Urothelium cell line (cell line): Measurements from ENCODE around the gene MRPL37.
"Not testable (repeated sequence)": the region's sequence is repeated elsewhere in the genome, so short reads cannot be mapped to it uniquely, and the experiment has no call there.

Experiments used
- DNase-seq: peaks from one replicate; pipeline ENCODE4 v3.0.0; 2011; ENCODE audit warnings: low spot score, mixed read lengths
- FAIRE-seq: peaks from 2 replicates; lab custom pipeline; 2011; peaks lifted over from hg19 to GRCh38; lab: Jason Lieb, UNC

The MRPL37 gene

GRCh38 chr1:54199765-54200518, at the start of gene MRPL37, which contains the start of gene CYB5RL:
Gene MRPL37, plus strand, starts transcription at chr1:54200167. Its CDS starts 77 bp downstream, at chr1:54200244.
Gene CYB5RL, minus strand, starts transcription at chr1:54200030. Its CDS starts 4,414 bp downstream, at chr1:54195616.
- DNase-seq (peak; percentile 97), FAIRE-seq (no peak)

GRCh38 chr1:54151013-54151412, 49.0 kb upstream of the MRPL37 start:
- no peak for FAIRE-seq
- DNase-seq, result no peak

GRCh38 chr1:54152696-54153095, 47.3 kb upstream of the MRPL37 start, which contains the start of gene CDCP2:
Gene CDCP2, minus strand, starts transcription at chr1:54153000. Its CDS starts 78 bp downstream, at chr1:54152922.
- no peak for FAIRE-seq
- DNase-seq, result no peak

GRCh38 chr1:54153535-54154439, 46.2 kb upstream of the MRPL37 start:
- peak; percentile 34 for DNase-seq
- no peak for FAIRE-seq

GRCh38 chr1:54156201-54156600, 43.8 kb upstream of the MRPL37 start:
- no peak for FAIRE-seq

GRCh38 chr1:54156986-54157385, 43.0 kb upstream of the MRPL37 start:
- FAIRE-seq (no peak), DNase-seq (no peak)

More at GRCh38 chr1:54156201-54156600, 43.8 kb upstream of the MRPL37 start:
- no peak for DNase-seq

GRCh38 chr1:54157401-54157800, 42.6 kb upstream of the MRPL37 start:
- peak; percentile 27 for FAIRE-seq
- DNase-seq, result no peak

GRCh38 chr1:54158071-54158470, 41.9 kb upstream of the MRPL37 start:
- FAIRE-seq, result no peak
- DNase-seq, result peak; percentile 82

GRCh38 chr1:54159733-54160316, 40.1 kb upstream of the MRPL37 start:
- no peak for FAIRE-seq
- DNase-seq, result no peak

GRCh38 chr1:54160351-54160750, 39.6 kb upstream of the MRPL37 start:
- DNase-seq, result no peak
- no peak for FAIRE-seq

GRCh38 chr1:54161495-54162168, 38.3 kb upstream of the MRPL37 start:
- DNase-seq (no peak), FAIRE-seq (no peak)

- DNase-seq (no peak), FAIRE-seq (no peak)
These were observed 36.9 kb upstream of the MRPL37 start for GRCh38 chr1:54163051-54163450.

- FAIRE-seq, result no peak
- DNase-seq, result no peak
These were observed 36.4 kb upstream of the MRPL37 start for GRCh38 chr1:54163573-54163972.

- FAIRE-seq, result no peak
- no peak for DNase-seq
These were observed 34.8 kb upstream of the MRPL37 start for GRCh38 chr1:54165146-54165545.

GRCh38 chr1:54166357-54166756, 33.6 kb upstream of the MRPL37 start:
- not testable (repeated sequence) for DNase-seq, FAIRE-seq

- DNase-seq (peak; percentile 44), FAIRE-seq (no peak)
These were observed 32.4 kb upstream of the MRPL37 start for GRCh38 chr1:54167422-54168139.

- DNase-seq, result no peak
- no peak for FAIRE-seq
These were observed 31.6 kb upstream of the MRPL37 start for GRCh38 chr1:54168206-54168965.

GRCh38 chr1:54169068-54169467, 30.9 kb upstream of the MRPL37 start:
- no peak for FAIRE-seq
- no peak for DNase-seq

GRCh38 chr1:54171016-54171415, 29.0 kb upstream of the MRPL37 start:
- FAIRE-seq, result no peak

More at GRCh38 chr1:54171016-54171415, 29.0 kb upstream of the MRPL37 start:
- no peak for DNase-seq
